ENCODE data around the gene CNOT6L. TPM values are rescaled to one million over a fixed set of nuclear protein-coding genes. Genes with fewer than 3 reads are reported as not detected.

The CNOT6L gene
- total and polyA plus RNA-seq, 4 donors = 4.4 to 17.7 (median 10.5) TPM

GRCh38 chr4:77734928-77735327, 84.2 kb downstream of the CNOT6L start:
- 65% methylated on average over 4 of the region's 4 CpGs for WGBS
- no peak overlapping the region for H3K27ac ChIP-seq (ENCODE audit: low read depth in 1 of 2, low read length in 2 of 2)
- peaks cover 0 to 18% (median 4%) of the 10 kb centered on the region in 4 donors for H3K36me3 ChIP-seq (ENCODE audit: control insufficient read depth in 4 of 4, insufficient read depth in 3 of 4, low read depth in 1 of 4, low read length in 3 of 4)

GRCh38 chr4:77731656-77732055, 87.5 kb downstream of the CNOT6L start:
- Histone ChIP-seq H3K9ac (ENCODE audit: low read depth in 1 of 2, low read length in 2 of 2) (no peak overlapping the region), H3K36me3 (ENCODE audit: control insufficient read depth in 4 of 4, insufficient read depth in 3 of 4, low read depth in 1 of 4, low read length in 3 of 4) (peaks cover 0 to 13% (median 7%) of the 10 kb centered on the region in 4 donors), H3K4me1 (ENCODE audit: control insufficient read depth in 4 of 4, insufficient read depth in 4 of 4, low read length in 3 of 4) (no peaks in the 10 kb centered on the region), H3K9me3 (ENCODE audit: control insufficient read depth in 4 of 4, low read length in 3 of 4) (no peaks in the 10 kb centered on the region), H3K4me3 (ENCODE audit: low read depth in 1 of 3, low read length in 3 of 3) (no peak overlapping the region), H3K27me3 (ENCODE audit: control insufficient read depth in 4 of 4, insufficient read depth in 4 of 4, low read length in 3 of 4) (no peaks in the 10 kb centered on the region), H3K27ac (ENCODE audit: low read depth in 1 of 2, low read length in 2 of 2) (no peak overlapping the region)
- no peak for DNase-seq (ENCODE audit: low spot score)
- 83% methylated on average over 1 of the region's 1 CpG for WGBS
- TF ChIP-seq CTCF (IDR thresholded peaks at IDR 0.05; ENCODE audit: low read depth, low read length, missing input control) (no peak), TAF1 (conservative IDR thresholded peaks at IDR 0.05) (no peak), GABPA (IDR thresholded peaks at IDR 0.05 in 1 of 2, conservative IDR thresholded peaks at IDR 0.05 in 1 of 2) (no peak), ATF3 (IDR thresholded peaks at IDR 0.05) (no peak), RAD21 (IDR thresholded peaks at IDR 0.05) (no peak), ZBTB33 (IDR thresholded peaks at IDR 0.05) (no peak), HNF4G (IDR thresholded peaks at IDR 0.05) (no peak)

More at GRCh38 chr4:77734928-77735327, 84.2 kb downstream of the CNOT6L start:
- H3K9me3 ChIP-seq (ENCODE audit: control insufficient read depth in 4 of 4, low read length in 3 of 4) = no peaks in the 10 kb centered on the region
- TF ChIP-seq SP1 (IDR thresholded peaks at IDR 0.05) = no peak
- TF ChIP-seq HNF4G (IDR thresholded peaks at IDR 0.05) = no peak
- TF ChIP-seq RAD21 (IDR thresholded peaks at IDR 0.05) = peak in 1 of 2 donors; percentile 25
- no peak for TF ChIP-seq YY1 (IDR thresholded peaks at IDR 0.05)
- TF ChIP-seq HNF4A (conservative IDR thresholded peaks at IDR 0.05) = no peak
- DNase-seq (ENCODE audit: low spot score) = no peak
- no peaks in the 10 kb centered on the region for H3K27me3 ChIP-seq (ENCODE audit: control insufficient read depth in 4 of 4, insufficient read depth in 4 of 4, low read length in 3 of 4)
- H3K4me1 ChIP-seq (ENCODE audit: control insufficient read depth in 4 of 4, insufficient read depth in 4 of 4, low read length in 3 of 4) = no peaks in the 10 kb centered on the region
- no peak overlapping the region for H3K4me3 ChIP-seq (ENCODE audit: low read depth in 1 of 3, low read length in 3 of 3)
- no peak overlapping the region for H3K9ac ChIP-seq (ENCODE audit: low read depth in 1 of 2, low read length in 2 of 2)

GRCh38 chr4:77728420-77728819, 90.7 kb downstream of the CNOT6L start:
- no peaks in the 10 kb centered on the region for H3K4me1 ChIP-seq (ENCODE audit: control insufficient read depth in 4 of 4, insufficient read depth in 4 of 4, low read length in 3 of 4)
- no peaks in the 10 kb centered on the region for H3K9me3 ChIP-seq (ENCODE audit: control insufficient read depth in 4 of 4, low read length in 3 of 4)
- DNase-seq (ENCODE audit: low spot score) = no peak
- H3K27ac ChIP-seq (ENCODE audit: low read depth in 1 of 2, low read length in 2 of 2) = no peak overlapping the region
- H3K4me3 ChIP-seq (ENCODE audit: low read depth in 1 of 3, low read length in 3 of 3) = no peak overlapping the region
- no peak overlapping the region for H3K9ac ChIP-seq (ENCODE audit: low read depth in 1 of 2, low read length in 2 of 2)
- no peaks in the 10 kb centered on the region for H3K27me3 ChIP-seq (ENCODE audit: control insufficient read depth in 4 of 4, insufficient read depth in 4 of 4, low read length in 3 of 4)
- peaks cover 0 to 24% (median 15%) of the 10 kb centered on the region in 4 donors for H3K36me3 ChIP-seq (ENCODE audit: control insufficient read depth in 4 of 4, insufficient read depth in 3 of 4, low read depth in 1 of 4, low read length in 3 of 4)
- WGBS = 100% methylated on average over 1 of the region's 1 CpG
- TF ChIP-seq SP1 (IDR thresholded peaks at IDR 0.05) (no peak), JUND (IDR thresholded peaks at IDR 0.05) (no peak), MAX (IDR thresholded peaks at IDR 0.05) (no peak), RXRA (IDR thresholded peaks at IDR 0.05) (no peak), ZBTB33 (IDR thresholded peaks at IDR 0.05) (no peak), RAD21 (IDR thresholded peaks at IDR 0.05) (no peak)

Data from liver (tissue), 9 donors.